Stimulated activated CD4-positive, alpha-beta T cell treated with anti-CD3 and anti-CD28 coated beads, Interleukin-1b, Interleukin-23, amount 100 ng/mL, for 4 hours (primary cell): ENCODE results near the gene CUL9.

Experiments used
- DNase-seq, 2 donors: peaks; one replicate each; pipeline ENCODE4 v3.0.0-alpha.2; 2020; ENCODE audit warnings: low read depth in 2 of 2

Gene CUL9

GRCh38 chr6:43256670-43257366 lies 74.8 kb downstream of the CUL9 start:
- no peak for DNase-seq

- DNase-seq: no peak
Observed at GRCh38 chr6:43257367-43258145, 75.6 kb downstream of the CUL9 start.

GRCh38 chr6:43258180-43258579 lies 76.2 kb downstream of the CUL9 start:
- no peak for DNase-seq

DNA sequence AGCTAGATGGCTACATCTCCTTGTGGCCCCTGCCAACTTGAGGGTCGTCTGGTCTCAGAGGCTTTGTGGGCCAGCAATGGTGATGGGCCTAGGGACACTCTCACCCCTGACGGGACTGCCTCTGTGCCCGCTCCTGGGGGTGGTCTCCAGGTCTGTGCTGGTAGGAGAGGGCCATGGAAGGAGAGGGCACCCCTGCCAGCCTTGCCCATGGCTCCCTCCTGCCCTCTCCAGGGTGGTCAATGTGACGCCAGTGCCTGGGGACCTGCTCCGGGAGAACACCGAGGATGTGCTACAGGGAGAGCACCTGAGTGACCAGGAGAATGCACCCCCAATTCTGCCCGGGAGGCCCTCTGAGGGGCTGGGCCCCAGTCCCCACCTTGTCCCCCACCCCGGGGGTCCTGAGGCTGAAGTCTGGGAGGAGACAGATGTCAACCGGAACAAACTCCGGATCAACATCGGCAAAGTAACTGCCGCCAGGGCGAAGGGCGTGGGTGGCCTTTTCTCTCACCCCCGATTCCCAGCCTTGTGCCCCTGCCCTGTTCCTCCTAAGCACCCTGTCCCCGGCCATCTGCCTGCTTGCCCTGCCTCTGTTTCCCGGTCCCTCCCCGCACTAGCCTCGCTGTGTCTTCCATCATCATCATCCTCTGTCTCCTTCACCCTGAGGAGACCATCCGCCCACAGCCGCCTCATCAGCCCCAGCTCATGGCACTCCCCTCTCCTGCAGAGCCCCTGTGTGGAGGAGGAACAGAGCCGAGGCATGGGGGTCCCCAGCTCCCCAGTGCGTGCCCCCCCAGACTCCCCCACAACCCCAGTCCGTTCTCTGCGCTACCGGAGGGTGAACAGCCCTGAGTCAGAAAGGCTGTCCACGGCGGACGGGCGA lies 77.1 kb downstream of the CUL9 start:
- DNase-seq: no peak

DNA sequence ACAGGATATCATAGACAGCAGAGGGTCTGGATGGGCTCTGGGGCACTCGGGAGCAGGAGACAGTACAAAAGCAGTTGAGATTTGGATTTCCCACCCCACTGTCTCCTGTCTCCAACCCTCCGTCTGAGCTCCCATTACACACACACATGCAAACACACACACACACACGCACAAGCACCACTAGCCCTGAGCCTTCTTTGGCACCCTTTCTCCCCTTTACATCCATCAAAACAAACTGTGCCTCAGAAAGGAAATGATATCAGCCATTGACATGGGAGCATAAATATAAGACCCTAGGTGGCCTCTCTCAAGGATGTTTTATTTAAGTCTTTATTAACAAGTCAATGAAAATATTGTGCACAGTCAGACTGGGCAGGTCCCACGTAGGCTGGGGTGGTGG lies 78.8 kb downstream of the CUL9 start:
- DNase-seq: no peak

GRCh38 chr6:43261198-43261597 lies 79.2 kb downstream of the CUL9 start:
- DNase-seq: no peak

- no peak for DNase-seq
Observed at GRCh38 chr6:43262000-43262779, 80.2 kb downstream of the CUL9 start.

- no peak for DNase-seq
Observed at GRCh38 chr6:43262780-43263313, 80.9 kb downstream of the CUL9 start.

DNA sequence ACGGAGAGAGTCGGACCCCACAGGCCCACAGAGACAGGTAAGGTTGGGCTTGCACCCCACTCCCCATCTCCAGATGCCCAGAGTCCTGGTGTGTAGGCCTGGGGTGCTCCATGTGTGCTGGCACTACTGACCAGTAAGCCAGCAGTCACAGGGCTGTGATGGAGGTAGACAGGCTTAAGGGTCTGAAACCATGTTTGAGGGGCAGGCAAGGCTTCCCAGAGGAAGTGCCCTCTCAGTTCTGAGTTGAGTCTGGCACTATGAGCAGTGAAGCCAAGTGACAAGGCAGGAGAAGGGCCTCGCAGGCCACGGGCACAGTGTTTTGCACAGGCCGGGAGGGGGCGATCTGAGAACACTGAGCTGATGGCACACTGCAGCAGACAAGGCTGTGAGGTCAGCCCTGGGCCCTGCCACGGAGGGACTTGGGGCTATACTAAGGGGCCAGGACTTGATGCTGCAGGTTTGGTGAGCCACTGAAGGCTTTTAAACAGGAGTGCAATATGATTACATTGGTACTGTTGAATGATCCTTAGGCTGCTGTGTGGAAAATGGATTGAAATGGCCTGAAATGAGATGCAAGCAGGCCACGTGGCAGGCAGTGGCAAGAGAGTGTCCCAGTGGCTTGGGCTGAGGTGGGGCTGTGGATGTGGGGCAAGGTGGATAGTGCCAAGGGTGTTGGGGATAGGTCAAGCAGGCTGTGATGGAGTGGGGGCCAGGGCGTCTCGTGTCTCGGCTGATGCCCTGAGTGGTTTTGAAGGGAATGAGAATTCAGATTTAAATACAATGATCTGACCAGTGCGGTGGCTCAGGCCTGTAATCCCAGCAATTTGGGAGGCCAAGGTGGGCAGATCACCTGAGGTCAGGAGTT lies 81.5 kb downstream of the CUL9 start:
- peak; percentile 62 to 71 for DNase-seq

DNA sequence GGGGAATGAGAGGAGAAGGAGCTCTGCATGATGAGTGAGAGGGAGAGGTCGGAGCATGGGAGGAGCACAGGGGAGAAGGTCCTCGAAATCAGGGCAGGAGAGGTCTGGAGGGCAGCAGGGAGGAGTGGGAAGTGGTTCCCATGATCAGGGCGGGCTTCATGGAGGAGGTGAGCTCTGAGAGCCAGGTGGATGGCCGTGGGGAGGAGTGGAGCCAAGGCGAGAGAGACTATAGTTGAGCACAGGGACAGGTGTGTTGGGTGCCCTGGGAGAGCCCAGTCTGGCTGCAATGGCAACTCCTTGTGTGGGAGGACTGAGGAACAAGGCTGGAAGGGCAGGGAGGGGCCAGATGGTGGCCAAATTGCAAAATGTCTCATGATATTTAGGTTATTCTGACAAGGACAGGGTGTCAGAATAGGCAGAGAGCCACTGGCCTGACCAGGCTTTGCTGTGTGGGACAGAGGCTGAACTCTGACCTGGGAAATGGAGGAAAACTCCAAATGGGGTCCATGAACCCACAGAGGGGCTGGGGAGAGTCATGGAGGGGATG lies 82.7 kb downstream of the CUL9 start:
- no peak for DNase-seq

DNA sequence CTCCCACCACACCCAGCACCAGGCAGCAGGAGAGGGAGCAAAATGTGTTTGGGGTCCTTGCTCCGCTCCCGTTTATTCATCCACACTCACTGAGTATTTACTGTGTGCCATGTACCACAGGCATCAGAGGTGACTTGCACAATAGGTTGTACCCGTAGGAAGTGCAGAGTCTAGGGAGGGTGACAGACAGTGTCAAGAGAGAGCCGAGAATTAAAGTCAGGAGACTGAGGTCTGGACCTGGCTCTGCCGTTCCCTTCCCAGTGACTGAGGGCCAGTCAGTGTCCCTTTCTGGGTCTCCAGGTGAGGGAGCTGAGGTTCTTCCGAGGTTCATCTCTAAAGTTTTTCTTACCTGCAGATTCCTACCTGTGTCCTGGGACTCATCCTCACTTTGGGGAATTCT lies 83.6 kb downstream of the CUL9 start:
- no peak for DNase-seq

GRCh38 chr6:43267619-43268354 lies 85.8 kb downstream of the CUL9 start:
- no peak for DNase-seq

GRCh38 chr6:43268355-43268700 lies 86.3 kb downstream of the CUL9 start:
- DNase-seq: no peak

DNA sequence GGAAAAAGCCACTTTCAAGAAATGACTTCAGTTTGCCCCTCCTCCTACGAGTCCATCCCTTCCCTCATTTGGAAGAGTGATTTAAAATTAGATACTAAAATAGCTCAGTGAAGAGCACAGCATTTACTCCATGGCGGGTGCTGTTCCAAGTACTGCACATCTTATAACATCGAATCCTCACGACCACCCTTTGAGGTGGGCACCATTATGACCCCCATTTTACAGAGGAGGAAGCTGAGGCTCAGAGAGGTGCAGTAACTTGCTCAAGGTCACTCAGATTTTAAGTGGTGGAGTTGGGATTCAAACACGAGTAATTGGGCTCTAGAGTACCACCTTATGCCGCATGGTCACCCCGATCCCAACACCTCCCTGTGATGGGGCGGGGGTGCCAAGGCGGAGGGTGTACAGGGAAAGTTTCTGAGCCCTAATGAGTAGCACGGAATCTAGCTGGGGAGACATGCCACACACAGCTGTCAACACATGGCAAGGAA lies 86.8 kb downstream of the CUL9 start:
- DNase-seq: no peak

GRCh38 chr6:43269273-43270007 lies 87.4 kb downstream of the CUL9 start:
- peak; percentile 36 to 44 for DNase-seq

GRCh38 chr6:43271103-43271815 lies 89.3 kb downstream of the CUL9 start:
- no peak for DNase-seq

GRCh38 chr6:43271944-43272343 lies 89.9 kb downstream of the CUL9 start:
- DNase-seq: no peak

DNA sequence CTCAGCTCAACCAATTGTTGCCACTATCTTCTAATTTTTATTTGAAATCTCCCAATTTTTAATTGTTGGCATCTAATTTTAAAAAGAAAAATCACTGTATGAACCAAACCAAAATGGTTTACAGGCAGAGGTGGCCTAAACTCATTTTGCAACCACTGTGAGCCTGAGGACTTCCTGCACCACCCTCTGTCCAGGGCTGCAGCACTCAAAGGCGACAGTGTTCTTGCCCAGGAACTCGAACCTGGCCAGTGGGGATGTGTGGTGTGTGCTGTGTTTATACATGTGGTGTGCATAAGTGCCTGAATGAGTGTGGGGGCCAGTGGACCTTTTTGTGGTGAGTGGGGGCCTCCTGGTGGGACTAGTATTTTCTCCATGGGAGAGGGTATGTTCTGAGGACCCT lies 91.7 kb downstream of the CUL9 start:
- DNase-seq: no peak
